Cortex of kidney (tissue), 1 donor: ENCODE measurements around the gene SLC4A11.
"Not testable (repeated sequence)": the region's sequence is repeated elsewhere in the genome, so short reads cannot be mapped to it uniquely, and the experiment has no call there.

Source experiments
- DNase-seq: peaks from one replicate; lab custom pipeline; 2025; lab: John Stamatoyannopoulos, UW

SLC4A11 gene

DNA sequence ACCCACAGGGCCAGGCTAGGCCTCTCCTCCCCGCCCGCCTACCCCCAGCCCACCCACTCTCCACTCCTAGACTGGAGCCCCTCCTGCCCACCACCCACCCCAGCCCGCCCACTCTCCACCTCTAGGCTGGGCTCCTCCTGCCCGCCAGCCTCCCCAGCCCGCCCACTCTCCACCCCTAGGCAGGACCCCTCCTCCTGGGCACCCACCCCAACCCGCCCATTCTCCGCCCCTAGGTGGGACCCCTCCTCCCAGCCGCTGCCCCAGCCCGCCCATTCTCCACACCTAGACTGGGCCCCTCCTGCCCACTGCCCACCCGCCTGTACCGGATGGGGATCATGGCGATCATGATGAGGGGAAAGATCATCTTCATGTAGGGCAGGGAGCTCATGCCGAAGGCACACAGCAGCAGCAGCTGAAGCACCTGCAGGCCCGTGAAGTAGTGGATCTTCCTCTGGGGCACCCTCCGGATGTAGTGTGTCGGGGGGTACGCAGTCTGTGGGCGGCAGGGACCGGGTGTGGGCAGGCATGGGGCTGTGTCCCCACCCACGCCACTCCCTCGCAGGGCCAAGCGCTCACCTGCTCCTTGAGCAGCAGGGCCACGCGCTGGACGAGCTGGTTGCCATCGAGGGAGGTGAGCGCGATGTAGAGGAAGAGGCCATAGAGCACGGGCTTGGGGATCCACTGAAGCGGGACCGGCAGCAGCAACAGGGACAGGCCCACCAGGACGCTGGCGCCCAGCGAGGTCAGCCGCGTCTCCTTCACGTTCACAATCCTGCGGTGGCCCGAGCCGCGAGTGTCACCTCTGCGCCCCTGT lies 10.8 kb downstream of the SLC4A11 start:
- DNase-seq = no peak

DNA sequence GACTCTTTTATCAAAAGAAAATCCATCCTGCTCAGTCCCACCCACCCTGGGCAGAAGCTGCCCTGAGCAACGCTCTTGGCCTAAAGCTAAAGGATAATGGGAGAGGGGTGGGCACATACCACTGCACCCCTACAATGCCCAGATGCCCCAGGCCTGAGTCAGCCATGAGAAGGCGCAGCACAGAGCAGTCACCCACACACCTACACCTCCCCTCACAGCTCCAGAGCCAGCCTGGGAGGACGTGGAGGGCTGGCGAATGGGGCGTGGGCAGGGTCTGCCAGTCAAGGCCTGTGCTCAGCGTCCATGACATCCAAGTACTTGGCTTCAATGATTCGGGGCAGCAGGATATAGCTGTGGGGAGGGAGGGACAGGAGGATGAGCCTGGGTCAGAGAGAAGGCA lies 11.5 kb downstream of the SLC4A11 start:
- DNase-seq = no peak

GRCh38 chr20:3226864-3227263 lies 12.1 kb downstream of the SLC4A11 start:
- no peak for DNase-seq

- DNase-seq = no peak
Observed at GRCh38 chr20:3226093-3226492, 12.9 kb downstream of the SLC4A11 start.

DNA sequence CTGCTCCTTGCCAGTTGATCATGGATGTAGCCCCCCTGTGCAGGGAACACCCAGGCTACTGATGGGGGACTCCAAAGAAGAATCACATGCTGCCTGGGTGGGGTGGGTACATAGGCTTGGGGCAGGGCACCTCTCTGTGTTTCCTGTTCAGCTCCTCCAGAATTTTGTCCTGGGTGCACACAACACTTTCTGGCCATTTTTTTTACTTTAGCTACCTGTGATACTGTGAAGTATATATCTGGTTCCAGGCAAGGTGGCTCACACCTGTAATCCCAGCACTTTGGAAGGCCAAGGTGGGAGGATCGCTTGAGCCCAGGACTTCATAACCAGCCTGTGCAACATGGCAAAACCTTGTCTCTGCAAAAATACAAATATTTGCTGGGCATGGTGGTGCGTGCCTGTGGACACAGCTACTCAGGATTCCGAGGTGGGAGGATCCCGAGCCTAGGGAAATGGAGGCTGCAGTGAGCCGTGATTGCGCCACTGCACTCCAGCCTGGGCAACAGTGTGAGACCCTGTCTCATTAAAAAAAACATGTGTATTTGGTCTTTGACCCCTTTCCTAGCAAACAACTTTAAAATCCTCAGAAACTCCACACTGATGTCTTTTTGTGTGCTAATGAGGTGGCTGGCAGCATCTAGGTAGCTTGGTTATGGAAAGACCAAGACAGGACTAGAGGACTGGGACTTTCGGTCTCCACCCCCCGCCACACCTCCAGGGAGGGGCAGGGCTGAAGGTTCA lies 14.1 kb downstream of the SLC4A11 start:
- DNase-seq = no peak

DNA sequence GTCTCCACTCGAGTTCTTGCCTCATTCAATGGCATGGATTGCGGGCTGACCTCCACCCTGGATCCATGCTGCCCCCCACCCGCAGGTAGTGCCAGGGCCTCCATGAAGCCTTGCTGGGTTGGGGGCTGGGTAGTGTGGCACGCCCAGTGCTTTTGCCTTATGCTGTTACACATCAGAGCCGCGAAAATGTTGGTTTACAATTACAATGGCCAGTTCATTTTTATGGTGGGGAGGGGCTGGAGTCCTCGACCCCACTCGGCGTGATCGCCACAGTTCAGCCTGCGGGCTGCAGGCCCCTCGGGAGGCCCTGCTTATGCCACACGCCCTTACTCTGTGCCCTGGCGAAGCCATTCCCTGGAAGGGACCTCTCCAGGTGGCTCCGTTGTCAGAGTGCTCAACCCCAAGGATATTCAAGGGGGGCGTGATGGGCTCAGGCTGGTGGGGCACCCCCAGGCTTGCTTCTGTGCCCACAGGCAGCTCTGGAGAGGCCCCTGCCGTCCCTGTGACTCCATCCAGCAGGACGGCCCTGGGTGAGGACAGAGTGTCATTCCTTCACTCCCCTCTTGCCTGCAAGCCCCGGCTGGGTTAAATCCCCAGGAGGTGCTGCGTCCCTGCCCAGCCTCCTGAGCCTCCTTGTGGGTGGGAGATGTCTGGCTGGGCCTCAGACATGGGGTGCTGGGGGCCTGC lies 14.9 kb downstream of the SLC4A11 start:
- no peak for DNase-seq

- no peak for DNase-seq
Observed at GRCh38 chr20:3223651-3223993, 15.4 kb downstream of the SLC4A11 start.

- no peak for DNase-seq
Observed at GRCh38 chr20:3222635-3223600, 16.1 kb downstream of the SLC4A11 start.

- DNase-seq = no peak
Observed at GRCh38 chr20:3221398-3222226, 17.4 kb downstream of the SLC4A11 start.

- DNase-seq = no peak
Observed at GRCh38 chr20:3218307-3218988, 20.5 kb downstream of the SLC4A11 start.

DNA sequence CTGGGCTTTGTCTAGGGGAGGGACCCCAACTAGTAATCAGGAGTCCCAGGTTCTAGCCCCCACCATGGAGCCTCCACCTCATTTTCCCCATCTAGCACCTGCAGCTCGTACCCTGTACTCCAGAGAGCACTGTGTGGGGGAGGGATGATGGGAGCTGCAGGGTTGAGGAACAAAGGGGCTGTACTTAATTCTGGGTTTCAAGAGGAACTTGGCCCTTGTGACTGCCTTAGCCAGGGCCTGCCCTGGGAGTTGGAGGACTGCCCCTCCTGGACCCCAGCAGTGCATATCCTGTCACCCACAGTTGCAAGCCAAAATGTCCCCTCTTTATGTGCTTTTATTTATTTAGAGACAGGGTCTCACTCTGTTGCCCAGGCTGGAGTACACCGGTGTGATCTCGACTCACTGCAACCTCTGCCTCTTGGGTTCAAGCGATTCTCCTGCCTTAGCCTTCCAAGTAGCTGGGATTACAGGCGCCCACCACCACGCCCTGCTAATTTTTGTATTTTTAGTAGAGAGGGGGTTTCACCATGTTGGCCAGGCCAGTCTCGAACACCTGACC lies 23.6 kb downstream of the SLC4A11 start:
- not testable (repeated sequence) for DNase-seq

DNA sequence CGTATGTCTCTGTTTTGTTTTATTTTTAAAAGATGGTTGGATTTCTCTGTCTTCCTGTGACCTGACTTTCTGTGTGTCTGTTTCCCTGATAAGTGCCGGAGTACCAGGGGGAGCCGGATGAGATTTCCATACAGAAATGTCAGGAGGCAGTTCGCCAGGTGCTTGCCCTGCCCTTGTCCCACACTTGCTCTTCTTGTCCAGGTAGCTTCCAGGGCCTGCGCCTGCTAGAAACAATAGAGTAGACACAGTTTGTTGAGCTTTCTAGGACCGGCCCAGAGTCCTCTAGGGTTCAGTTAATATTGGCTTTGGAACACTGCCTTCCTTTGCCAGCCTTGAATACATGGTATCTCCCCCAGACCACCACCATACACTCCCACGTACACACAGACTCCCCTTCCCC lies 25.8 kb downstream of the SLC4A11 start:
- DNase-seq = no peak

DNA sequence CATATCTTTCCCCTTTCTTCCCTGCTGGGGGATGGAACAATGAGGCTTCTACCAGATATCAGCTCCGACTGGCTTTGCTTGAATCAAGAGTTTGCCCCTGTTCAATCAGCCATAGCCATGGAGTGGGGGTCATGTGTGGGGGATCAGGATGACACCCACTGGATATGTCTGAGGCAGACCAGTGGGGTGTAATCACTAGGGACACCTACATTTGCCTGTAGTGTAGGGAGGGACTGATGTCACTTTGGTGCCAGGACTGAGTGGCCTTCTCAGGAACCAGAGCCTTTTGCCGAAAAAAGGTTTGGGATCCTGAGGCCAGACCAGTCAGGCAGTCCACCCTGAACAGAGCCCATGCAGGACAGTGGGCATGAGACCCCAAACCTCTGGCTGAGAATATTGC lies 28.6 kb downstream of the SLC4A11 start:
- DNase-seq = no peak

GRCh38 chr20:3209946-3210317 lies 29.1 kb downstream of the SLC4A11 start:
- DNase-seq = no peak

DNA sequence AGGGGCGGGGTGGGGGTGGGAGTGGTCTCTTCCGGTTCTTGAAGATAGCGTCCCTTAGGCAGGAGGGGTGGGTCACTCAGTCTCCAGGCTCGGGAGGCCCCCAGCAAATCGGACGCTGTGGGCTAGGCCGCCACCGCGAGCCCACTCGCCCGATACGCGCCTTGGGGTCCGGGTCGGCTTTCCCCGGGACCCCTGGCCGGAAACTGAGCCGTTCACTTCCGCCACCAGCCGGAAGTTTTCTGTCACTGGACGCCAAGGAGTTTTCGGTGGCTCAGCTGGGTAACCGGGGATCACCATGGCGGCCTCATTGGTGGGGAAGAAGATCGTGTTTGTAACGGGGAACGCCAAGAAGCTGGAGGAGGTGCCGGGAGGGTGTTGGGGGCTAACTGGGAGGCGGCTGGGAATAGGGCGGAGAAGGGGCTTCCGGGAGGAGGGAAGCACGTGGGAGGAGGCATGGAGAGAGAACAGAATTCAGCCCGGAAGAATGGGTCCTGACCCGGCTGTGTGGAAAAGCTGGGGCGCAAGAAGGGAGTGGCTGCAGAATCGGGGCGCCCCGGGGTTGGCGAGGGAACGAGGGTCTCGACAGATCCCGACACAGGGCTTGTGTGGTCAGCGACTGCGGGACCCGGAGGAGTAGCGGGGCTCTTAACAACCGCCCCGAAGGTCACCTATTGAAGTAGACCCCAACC lies 29.6 kb downstream of the SLC4A11 start, which contains the start of gene ITPA:
Gene ITPA (plus strand): TSS at position 242 of the 689 bp plus-strand sequence. CDS start 54 bp downstream, at position 296.
- no peak for DNase-seq

DNA sequence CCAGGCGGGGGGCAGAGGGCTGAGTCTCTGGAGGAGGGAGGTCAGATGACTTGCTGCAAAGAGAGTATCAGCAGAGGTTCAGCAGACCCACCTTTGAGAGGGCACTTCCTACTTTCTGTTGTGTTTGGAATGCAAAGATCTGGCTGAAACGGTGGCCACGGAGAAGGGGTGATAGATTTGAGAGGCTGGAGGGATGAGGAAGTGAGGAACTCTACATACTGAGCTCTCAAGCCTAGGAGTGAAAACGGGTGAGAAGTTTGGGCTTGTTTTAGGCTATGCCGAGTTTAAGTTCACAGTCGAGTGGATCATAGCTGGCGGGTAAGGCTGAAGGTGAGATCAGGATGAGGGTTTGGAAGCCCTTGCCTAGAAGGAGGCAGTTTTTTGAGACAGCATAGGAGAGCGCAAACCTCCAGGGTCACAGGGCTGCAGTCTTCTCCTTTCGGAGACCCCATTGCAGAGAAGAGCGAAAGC lies 30.2 kb downstream of the SLC4A11 start:
- no peak for DNase-seq

GRCh38 chr20:3204124-3204794 lies 34.7 kb downstream of the SLC4A11 start, which contains the start of gene DDRGK1:
DDRGK1 (minus strand) TSS chr20:3204682; CDS start chr20:3204627, 55 bp downstream.
- no peak for DNase-seq
